H1 (cell line): ENCODE data around the gene SLC39A11. TPM values are rescaled to one million over a fixed set of nuclear protein-coding genes. Genes with fewer than 3 reads are reported as not detected.

Experiments used
- CTCF ChIA-PET: fragments of 300-600 bp; sonication (Branson Sonifier 250); formaldehyde crosslinking; loops from one replicate; lab custom pipeline; 2021; ENCODE audit not compliant: partially characterized antibody; lab: Charles Lee
- POLR2A ChIA-PET: fragments of 300-600 bp; sonication (Branson Sonifier 250); formaldehyde crosslinking; loops from one replicate; lab custom pipeline; 2021; ENCODE audit warnings: inconsistent platforms; ENCODE audit not compliant: partially characterized antibody; lab: Charles Lee
- DNase-seq, 2 experiments: peaks; one replicate each; pipeline versions ENCODE4 v3.0.0 to v3.0.0-alpha.2; 2010 to 2022; ENCODE audit warnings: low spot score in 2 of 2, low read depth in 1 of 2, mixed read lengths in 1 of 2
- FAIRE-seq: peaks from 2 replicates; lab custom pipeline; 2011; peaks lifted over from hg19 to GRCh38; lab: Jason Lieb, UNC
- H2AFZ ChIP-seq: 2 replicates; pipeline ENCODE4 v1.8.1; 2012; ENCODE audit warnings: low read length, inconsistent platforms
- H2AK5ac ChIP-seq: 2 replicates; pipeline ENCODE4 v1.6.1; 2013; ENCODE audit warnings: low read depth, low read length
- H2BK120ac ChIP-seq: replicated peaks from 2 replicates; pipeline ENCODE3; 2013; ENCODE audit warnings: low read depth, low read length, inconsistent platforms
- H2BK12ac ChIP-seq: 2 replicates; pipeline ENCODE4 v1.6.1; 2013; ENCODE audit warnings: low read depth, low read length
- H2BK15ac ChIP-seq: 2 replicates; pipeline ENCODE4 v1.6.1; 2013; ENCODE audit warnings: low read length
- H2BK20ac ChIP-seq: 2 replicates; pipeline ENCODE4 v1.6.1; 2013; ENCODE audit warnings: low read length
- H2BK5ac ChIP-seq: 2 replicates; pipeline ENCODE4 v1.6.1; 2013; ENCODE audit warnings: low read depth, low read length
- H3K14ac ChIP-seq: 2 replicates; pipeline ENCODE4 v1.6.1; 2013; ENCODE audit warnings: inconsistent platforms; ENCODE audit not compliant: insufficient read length
- H3K18ac ChIP-seq: 2 replicates; pipeline ENCODE4 v1.6.1; 2013; ENCODE audit warnings: low read length; ENCODE audit errors: extremely low read depth
- H3K23ac ChIP-seq: 2 replicates; pipeline ENCODE4 v1.6.1; 2013; ENCODE audit warnings: inconsistent platforms; ENCODE audit not compliant: insufficient read length
- H3K23me2 ChIP-seq: 2 replicates; pipeline ENCODE4 v1.6.1; 2013; ENCODE audit warnings: low read depth, low read length
- H3K27ac ChIP-seq: 2 replicates; pipeline ENCODE4 v1.6.1; 2011; ENCODE audit warnings: low read depth, low read length, inconsistent platforms
- H3K27me3 ChIP-seq, 4 experiments: replicated peaks in 1 of 4; 1 replicate in 1 of 4; 2 replicates in 3 of 4; pipeline versions ENCODE4 v1.6.1 to v1.8.1; 2011 to 2013; ENCODE audit warnings: low read length in 3 of 4, mild to moderate bottlenecking in 3 of 4, inconsistent platforms in 2 of 4, mixed read lengths in 2 of 4, moderate library complexity in 1 of 4; ENCODE audit not compliant: control insufficient read depth in 3 of 4, insufficient read depth in 3 of 4; ENCODE audit errors: extremely low read depth in 1 of 4
- H3K36me3 ChIP-seq, 4 experiments: 2 replicates each; pipeline versions ENCODE4 v1.6.1 to v1.8.1; 2011 to 2013; ENCODE audit warnings: mild to moderate bottlenecking in 4 of 4, low read length in 3 of 4, moderate library complexity in 2 of 4, control low read depth in 1 of 4, inconsistent platforms in 1 of 4; ENCODE audit not compliant: insufficient read depth in 4 of 4, control insufficient read depth in 2 of 4
- H3K4ac ChIP-seq: replicated peaks from 2 replicates; pipeline ENCODE3; 2013; ENCODE audit warnings: low read length, low read depth, mixed read lengths, inconsistent platforms; ENCODE audit not compliant: insufficient read length
- H3K4me1 ChIP-seq, 4 experiments: replicated peaks in 1 of 4; 1 replicate in 1 of 4; 2 replicates in 3 of 4; pipeline versions ENCODE4 v1.6.1 to v1.8.1; 2011 to 2013; ENCODE audit warnings: low read length in 3 of 4, inconsistent platforms in 2 of 4, mixed read lengths in 1 of 4; ENCODE audit not compliant: insufficient read depth in 4 of 4, control insufficient read depth in 3 of 4
- H3K4me2 ChIP-seq, 2 experiments: 2 replicates each; pipeline versions ENCODE4 v1.6.1 to v1.8.1; 2011 to 2013; ENCODE audit warnings: low read depth in 2 of 2, low read length in 2 of 2, control low read depth in 1 of 2, inconsistent platforms in 1 of 2, mild to moderate bottlenecking in 1 of 2; ENCODE audit not compliant: insufficient read depth in 1 of 2
- H3K4me3 ChIP-seq, 4 experiments: fragments of 200-600, 300-600 bp in 1 of 4; sonication (generic), shearing (Covaris generic), sonication (Bioruptor Twin) in 1 of 4; 2 replicates each; pipeline versions ENCODE4 v1.5.1 to v1.8.1; 2011 to 2016; ENCODE audit warnings: low read length in 4 of 4, low read depth in 3 of 4, control low read depth in 2 of 4, inconsistent platforms in 2 of 4, mild to moderate bottlenecking in 2 of 4, mixed read lengths in 1 of 4, moderate library complexity in 1 of 4; ENCODE audit not compliant: insufficient read depth in 2 of 4; ENCODE audit errors: extremely low read depth in 1 of 4
- H3K56ac ChIP-seq: replicated peaks from 2 replicates; pipeline ENCODE3; 2013; ENCODE audit warnings: low read depth, mild to moderate bottlenecking, mixed read lengths, low read length, inconsistent platforms; ENCODE audit not compliant: insufficient read length
- H3K79me1 ChIP-seq: 2 replicates; pipeline ENCODE4 v1.6.1; 2013; ENCODE audit warnings: low read depth, low read length, control low read depth
- H3K79me2 ChIP-seq, 2 experiments: 2 replicates each; pipeline versions ENCODE4 v1.6.1 to v1.8.1; 2012 to 2013; ENCODE audit warnings: low read length in 2 of 2, mild to moderate bottlenecking in 2 of 2, inconsistent platforms in 1 of 2; ENCODE audit not compliant: insufficient read depth in 2 of 2, control insufficient read depth in 1 of 2
- H3K9ac ChIP-seq, 4 experiments: replicated peaks in 1 of 4; 1 replicate in 1 of 4; 2 replicates in 3 of 4; pipeline versions ENCODE4 v1.6.1 to v1.8.1; 2011 to 2013; ENCODE audit warnings: low read depth in 3 of 4, low read length in 3 of 4, control low read depth in 2 of 4, mild to moderate bottlenecking in 2 of 4, moderate library complexity in 2 of 4, inconsistent platforms in 1 of 4; ENCODE audit errors: extremely low read depth in 1 of 4
- H3K9me3 ChIP-seq, 2 experiments: 2 replicates each; pipeline versions ENCODE4 v1.6.1 to v1.8.1; 2012 to 2013; ENCODE audit warnings: mild to moderate bottlenecking in 2 of 2, moderate library complexity in 2 of 2, control low read depth in 1 of 2, inconsistent platforms in 1 of 2, low read depth in 1 of 2, low read length in 1 of 2, mixed read lengths in 1 of 2; ENCODE audit not compliant: insufficient read depth in 2 of 2
- H4K20me1 ChIP-seq, 2 experiments: replicated peaks in 1 of 2; 2 replicates each; pipeline versions ENCODE3 to v1.8.1; 2011 to 2013; ENCODE audit warnings: inconsistent platforms in 2 of 2, low read length in 2 of 2, mild to moderate bottlenecking in 1 of 2; ENCODE audit not compliant: insufficient read depth in 2 of 2, control insufficient read depth in 1 of 2
- H4K5ac ChIP-seq: 2 replicates; pipeline ENCODE4 v1.6.1; 2013; ENCODE audit warnings: low read length, low read depth, mixed read lengths, inconsistent platforms; ENCODE audit not compliant: insufficient read length
- H4K8ac ChIP-seq: 2 replicates; pipeline ENCODE4 v1.8.0; 2013; ENCODE audit warnings: mild to moderate bottlenecking, moderate library complexity, low read length, inconsistent platforms; ENCODE audit not compliant: insufficient read depth; ENCODE audit errors: extremely low read depth
- H4K91ac ChIP-seq: replicated peaks from 2 replicates; pipeline ENCODE3; 2013; ENCODE audit warnings: low read length, mixed read lengths, inconsistent platforms; ENCODE audit not compliant: insufficient read length
- CBX8 ChIP-seq: fragments of 300-800, 300-1000 bp; sonication (generic); IDR thresholded peaks from 2 replicates; pipeline ENCODE4 v1.7.1; 2016; ENCODE audit warnings: low read depth, low read length, borderline replicate concordance
- SIX5 ChIP-seq: IDR thresholded peaks from 2 replicates; pipeline ENCODE4 v1.6.1; 2011; ENCODE audit warnings: mild to moderate bottlenecking, low read depth, low read length
- SRF ChIP-seq: IDR thresholded peaks from 2 replicates; pipeline ENCODE4 v1.6.1; 2011; ENCODE audit warnings: mild to moderate bottlenecking, low read depth, low read length, moderate library complexity
- WGBS, 2 experiments: shearing (Covaris generic) in 1 of 2; methylation state at CpG; one replicate each; pipeline versions ENCODE4 v1.1.6 to v1.1.7; 2013 to 2015; ENCODE audit warnings: low lambda C conversion rate in 2 of 2, mixed read lengths in 2 of 2, inconsistent platforms in 1 of 2, low coverage in 1 of 2, missing lambda C conversion rate in 1 of 2; ENCODE audit not compliant: insufficient replicate concordance in 2 of 2, insufficient coverage in 1 of 2, insufficient read length in 1 of 2; ENCODE audit errors: extremely low coverage in 1 of 2, missing lambda C conversion rate in 1 of 2; 5-methylcytosine and 5-hydroxymethylcytosine counted together
- polyA plus RNA-seq, 7 experiments: library from polyadenylated mRNA; depleted of rRNA in 3 of 7; stranded (reverse) in 5 of 7; unstranded in 2 of 7; fragments of >200 nt in 5 of 7; fragments of 200-250 nt in 2 of 7; gene quantifications; 1 replicate in 5 of 7; 2 replicates in 1 of 7; 4 replicates in 1 of 7; pipeline versions ENCODE4 v1.2.1 to v1.2.3, GENCODE V29; 2011 to 2013; ENCODE audit warnings: missing spikeins in 2 of 7, mixed read lengths in 2 of 7
- total RNA-seq: library from RNA; stranded (reverse); fragmentation: NEBNext Ultra II Directional; extraction: Animal tissue kit (Norgen Biotek cat#: 25700); gene quantifications from 2 replicates; pipeline ENCODE4 v1.2.1, GENCODE V29; 2021

Gene SLC39A11
- total and polyA plus RNA-seq, 2 of the 8 experiments (the other 6 are each of a cell fraction or from before 2014, with no cell fraction given), result 12.2 to 19.6 TPM

DNA sequence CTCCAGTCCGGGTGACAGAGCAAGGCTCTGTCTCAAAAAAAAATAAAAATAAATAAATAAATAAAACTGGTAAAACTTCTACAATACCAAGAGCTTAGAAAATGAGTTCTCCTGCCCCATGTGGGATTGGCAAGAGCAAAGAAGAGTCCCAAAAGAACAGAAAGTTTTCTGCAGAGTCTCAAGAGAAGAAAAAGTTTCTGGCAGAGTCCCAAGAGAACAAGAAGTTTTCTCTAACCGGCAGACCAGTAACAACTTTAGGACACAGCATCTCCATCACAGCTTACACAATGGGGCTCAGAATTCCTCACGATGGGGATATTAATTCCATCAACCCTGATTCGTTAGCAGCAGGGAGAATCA lies 1.1 kb downstream of the SLC39A11 start:
- H3K23ac ChIP-seq, result no peak overlapping the region
- H2AK5ac ChIP-seq, result no peak overlapping the region
- H4K5ac ChIP-seq, result no peak overlapping the region
- 0 out of 7 replicates have a peak, but pooled peaks cover 0 to 2% (median 0%) of the 10 kb centered on the region in 4 experiments for H3K27me3 ChIP-seq
- H3K27ac ChIP-seq, result no peak overlapping the region
- ChIA-PET POLR2A (interaction anchor here (1.0 to 2.0 kb wide), 2 partner anchors 34 to 102 kb away, joined by 3 to 5 read pairs; partner anchors contain the start of gene COG1), CTCF (interaction anchor here (0.7 to 1.9 kb wide), 6 partner anchors 18 to 517 kb away, joined by 3 to 6 read pairs (median 3); no protein-coding TSS in a partner anchor)
- 0 out of 2 replicates have a peak overlapping the region, but pooled peaks have one; percentile 23 for H2BK20ac ChIP-seq
- peaks cover 0 to 4% of the 10 kb centered on the region in 2 experiments; a peak in 1 of 4 replicates for H3K79me2 ChIP-seq
- H3K4me3 ChIP-seq, result peak overlapping the region in 3 of 4 experiments; percentile 14 to 79 (median 77); a peak in 3 of 8 replicates
- H3K9me3 ChIP-seq, result no peaks in the 10 kb centered on the region
- DNase-seq, result no peak
- H2BK12ac ChIP-seq, result no peak overlapping the region; the same call in 1 of the 2 replicates
- TF ChIP-seq CBX8, result no peak
- TF ChIP-seq SRF, result no peak
- no peak for TF ChIP-seq SIX5
- H3K18ac ChIP-seq, result no peak overlapping the region
- H4K91ac ChIP-seq, result no peak overlapping the region
- H3K4ac ChIP-seq, result no peak overlapping the region
- no peaks in the 10 kb centered on the region for H4K20me1 ChIP-seq
- no peak overlapping the region for H2BK120ac ChIP-seq
- H4K8ac ChIP-seq, result no peak overlapping the region
- no peak overlapping the region for H2AFZ ChIP-seq
- WGBS, 2 experiments, result 76% methylated on average over 4 of the region's 4 CpGs; no CpG with 5 or more reads in 1 of the 2 experiments
- no peak overlapping the region for H3K9ac ChIP-seq
- H3K36me3 ChIP-seq, result peaks cover 0 to 2% (median 0%) of the 10 kb centered on the region in 4 experiments; a peak in 3 of 8 replicates
- H2BK15ac ChIP-seq, result no peak overlapping the region
- no peak for FAIRE-seq
- H3K56ac ChIP-seq, result no peak overlapping the region
- H3K4me2 ChIP-seq, result peak overlapping the region; percentile 77 to 82
- H3K4me1 ChIP-seq, result peaks cover 7 to 9% (median 8%) of the 10 kb centered on the region in 4 experiments
- no peak overlapping the region for H2BK5ac ChIP-seq
- H3K23me2 ChIP-seq, result peaks cover 8% of the 10 kb centered on the region
- no peaks in the 10 kb centered on the region for H3K79me1 ChIP-seq
- H3K14ac ChIP-seq, result no peak overlapping the region
